Adrenal gland (tissue), 12 donors: ENCODE measurements around the gene IPO9. TPM values are rescaled to one million over a fixed set of nuclear protein-coding genes. Genes with fewer than 3 reads are reported as not detected.

Experiments used
- DNase-seq, 7 donors: peaks; one replicate each; pipeline ENCODE4 v3.0.0-alpha.2; 2019 to 2020
- H3K27ac ChIP-seq, 5 donors: fragments of 200-600 bp; sonication (generic) in 4 of 5; 1 replicate in 3 of 5; 2 replicates in 2 of 5; pipeline versions ENCODE4 v1.5.1 to v1.8.0; 2016 to 2020; ENCODE audit warnings: mild to moderate bottlenecking in 1 of 5
- H3K27me3 ChIP-seq: fragments of 200-600 bp; 2 replicates; pipeline ENCODE4 v1.8.0; 2021
- H3K36me3 ChIP-seq, 2 donors: fragments of 200-600 bp; replicated peaks in 1 of 2; 1 replicate in 1 of 2; 2 replicates in 1 of 2; pipeline versions ENCODE4 v1.5.1 to v1.8.0; 2018 to 2022
- H3K4me1 ChIP-seq, 2 donors: fragments of 200-600 bp; replicated peaks in 1 of 2; 1 replicate in 1 of 2; 2 replicates in 1 of 2; pipeline versions ENCODE4 v1.5.1 to v1.8.0; 2018 to 2021
- H3K4me3 ChIP-seq, 4 donors: fragments of 200-600 bp; sonication (generic) in 3 of 4; one replicate each; pipeline ENCODE4 v1.5.1; 2016 to 2018
- H3K9me3 ChIP-seq, 3 donors: fragments of 200-600 bp; sonication (generic) in 1 of 3; replicated peaks in 1 of 3; 1 replicate in 2 of 3; 2 replicates in 1 of 3; pipeline versions ENCODE4 v1.5.1 to v1.8.0; 2016 to 2021
- POLR2A ChIP-seq, 2 donors: fragments of 450-650 bp; IDR thresholded peaks; one replicate each; pipeline ENCODE4 v1.6.1; 2017; ENCODE audit warnings: antibody characterized with exemption in 2 of 2, mild to moderate bottlenecking in 2 of 2, moderate library complexity in 1 of 2
- WGBS, 4 donors: extraction: QIAGEN DNeasy Blood & Tissue Kit in 2 of 4; methylation state at CpG; one replicate each; pipeline versions ENCODE4 v1.1.5 to v1.1.7; 2013 to 2017; 5-methylcytosine and 5-hydroxymethylcytosine counted together
- intact Hi-C, 2 donors: fragments of 100-400 bp; cut with DNase I; formaldehyde crosslinking; loops; one replicate each; pipeline versions ENCODE4 v1.14.1 to v1.15.0; 2022 to 2023
- polyA plus RNA-seq, 3 donors: library from polyadenylated mRNA; stranded (reverse); fragments of 200-250 nt in 2 of 3; fragments of 350-450 nt in 1 of 3; fragmentation: Illumina TruSeq in 1 of 3; extraction: RNeasy Lipid Tissue Mini Kit (QIAGEN cat#74804) in 1 of 3; gene quantifications; one replicate each; pipeline ENCODE4 v1.2.3, GENCODE V29; 2013 to 2014
- total RNA-seq, 9 donors: library from RNA; depleted of rRNA in 4 of 9; stranded (reverse); fragments of >200 nt in 4 of 9; fragments of 120-200 nt in 1 of 9; fragmentation: NEBNext Ultra II Directional in 1 of 9; extraction: Animal tissue kit (Norgen Biotek cat#: 25700) in 1 of 9; gene quantifications; one replicate each; pipeline versions ENCODE4 v1.1.0 to v1.2.4, GENCODE V29; 2013 to 2023
- TF ChIP-seq, protein P1 (sequence below), 6 experiments: fragments of 450-650 bp in 4 of 6; fragments of 200-600 bp in 2 of 6; sonication (generic) in 1 of 6; IDR thresholded peaks; 1 replicate in 5 of 6; 2 replicates in 1 of 6; pipeline versions ENCODE4 v1.5.1 to v1.8.0; 2016 to 2021; ENCODE audit warnings: antibody characterized with exemption in 6 of 6, mild to moderate bottlenecking in 2 of 6, moderate library complexity in 1 of 6
- donor health status: healthy with polysubstance abuse.
- donor health status: Bipolar disorder and iron deficiency.
- donor health status: DM: yes; HTN: yes; CAD: no.
- donor health status: DM: no; HTN: no; CAD: no.
- donor health status: DM: no; HTN: no; CAD: no.
- donor health status: DM: yes; HTN: yes; CAD: no.

Gene IPO9
- total and polyA plus RNA-seq, 12 donors, result 13.6 to 45.2 (median 28.5) TPM

DNA sequence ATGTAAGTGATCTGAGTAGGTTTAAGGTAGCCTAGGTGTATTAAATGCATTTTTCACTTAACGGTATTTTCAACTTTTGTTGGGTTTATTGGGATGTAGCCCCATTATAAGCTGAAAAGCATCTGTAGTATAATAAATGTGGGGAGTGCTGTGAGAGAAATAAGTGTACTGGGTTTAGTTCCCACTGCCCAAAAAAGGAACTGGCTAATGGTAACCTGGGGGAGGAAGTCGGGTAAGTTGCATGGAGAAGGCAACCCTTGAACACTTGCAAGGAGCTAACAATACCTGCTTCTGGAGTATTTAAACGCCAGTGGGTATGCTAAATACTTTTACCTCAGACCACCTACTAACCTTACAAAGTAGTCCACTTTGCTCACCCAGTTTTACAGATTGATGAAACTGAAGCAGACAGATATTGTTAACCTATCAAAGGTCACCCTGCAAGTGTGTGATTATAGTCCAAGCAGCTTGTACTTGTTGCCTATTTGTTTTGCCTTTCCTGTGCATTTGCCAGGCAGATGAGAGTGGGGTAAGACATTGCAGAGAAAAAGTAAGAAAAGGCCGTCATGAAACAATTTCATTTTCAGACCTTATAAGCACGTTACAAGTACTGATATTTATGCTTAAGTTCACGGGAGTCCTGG is 52.1 kb downstream of the IPO9 start:
- Histone ChIP-seq H3K36me3 (no peaks in the 10 kb centered on the region), H3K9me3 (no peaks in the 10 kb centered on the region), H3K27ac (no peak overlapping the region), H3K4me3 (no peak overlapping the region), H3K4me1 (peaks cover 43 to 50% of the 10 kb centered on the region in 2 donors), H3K27me3 (no peaks in the 10 kb centered on the region)
- 70 to 82% (median 77%) methylated on average over 6 of the region's 6 CpGs for WGBS, 4 donors
- TF ChIP-seq, protein P1, sequence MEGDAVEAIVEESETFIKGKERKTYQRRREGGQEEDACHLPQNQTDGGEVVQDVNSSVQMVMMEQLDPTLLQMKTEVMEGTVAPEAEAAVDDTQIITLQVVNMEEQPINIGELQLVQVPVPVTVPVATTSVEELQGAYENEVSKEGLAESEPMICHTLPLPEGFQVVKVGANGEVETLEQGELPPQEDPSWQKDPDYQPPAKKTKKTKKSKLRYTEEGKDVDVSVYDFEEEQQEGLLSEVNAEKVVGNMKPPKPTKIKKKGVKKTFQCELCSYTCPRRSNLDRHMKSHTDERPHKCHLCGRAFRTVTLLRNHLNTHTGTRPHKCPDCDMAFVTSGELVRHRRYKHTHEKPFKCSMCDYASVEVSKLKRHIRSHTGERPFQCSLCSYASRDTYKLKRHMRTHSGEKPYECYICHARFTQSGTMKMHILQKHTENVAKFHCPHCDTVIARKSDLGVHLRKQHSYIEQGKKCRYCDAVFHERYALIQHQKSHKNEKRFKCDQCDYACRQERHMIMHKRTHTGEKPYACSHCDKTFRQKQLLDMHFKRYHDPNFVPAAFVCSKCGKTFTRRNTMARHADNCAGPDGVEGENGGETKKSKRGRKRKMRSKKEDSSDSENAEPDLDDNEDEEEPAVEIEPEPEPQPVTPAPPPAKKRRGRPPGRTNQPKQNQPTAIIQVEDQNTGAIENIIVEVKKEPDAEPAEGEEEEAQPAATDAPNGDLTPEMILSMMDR (IDR thresholded peaks at IDR 0.05), result no peak
- no peak for TF ChIP-seq POLR2A (IDR thresholded peaks at IDR 0.05)
- intact Hi-C loops, result no loop called here
- DNase-seq, result no peak

DNA sequence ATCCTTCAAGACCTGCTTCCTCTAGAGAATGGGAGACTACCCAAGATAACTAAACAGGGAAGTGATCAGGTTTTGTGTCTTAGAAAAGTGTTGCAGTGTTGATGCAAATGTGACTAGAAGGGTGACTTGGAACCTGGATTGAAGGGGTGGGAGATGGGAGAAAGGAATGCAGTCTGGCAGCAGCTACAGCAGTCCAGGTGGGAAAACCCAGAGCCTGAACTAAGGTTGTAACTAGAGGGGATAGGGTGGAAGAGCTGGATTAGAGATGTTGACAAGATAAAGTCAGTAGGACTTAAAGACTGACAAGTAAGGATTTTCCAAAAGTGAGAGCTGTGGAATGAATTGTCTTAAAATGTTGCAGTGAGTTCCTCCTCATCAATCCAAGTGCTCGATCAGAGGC is 52.7 kb downstream of the IPO9 start:
- Histone ChIP-seq H3K27me3 (no peaks in the 10 kb centered on the region), H3K4me3 (no peak overlapping the region), H3K9me3 (no peaks in the 10 kb centered on the region), H3K4me1 (peaks cover 43 to 55% of the 10 kb centered on the region in 2 donors), H3K27ac (no peak overlapping the region), H3K36me3 (no peaks in the 10 kb centered on the region)
- DNase-seq, result no peak
- 85 to 100% (median 95%) methylated on average over 1 of the region's 1 CpG for WGBS, 4 donors
- intact Hi-C loops, result no loop called here
- TF ChIP-seq POLR2A (IDR thresholded peaks at IDR 0.05), result no peak
- TF ChIP-seq, protein P1 (IDR thresholded peaks at IDR 0.05), result no peak

DNA sequence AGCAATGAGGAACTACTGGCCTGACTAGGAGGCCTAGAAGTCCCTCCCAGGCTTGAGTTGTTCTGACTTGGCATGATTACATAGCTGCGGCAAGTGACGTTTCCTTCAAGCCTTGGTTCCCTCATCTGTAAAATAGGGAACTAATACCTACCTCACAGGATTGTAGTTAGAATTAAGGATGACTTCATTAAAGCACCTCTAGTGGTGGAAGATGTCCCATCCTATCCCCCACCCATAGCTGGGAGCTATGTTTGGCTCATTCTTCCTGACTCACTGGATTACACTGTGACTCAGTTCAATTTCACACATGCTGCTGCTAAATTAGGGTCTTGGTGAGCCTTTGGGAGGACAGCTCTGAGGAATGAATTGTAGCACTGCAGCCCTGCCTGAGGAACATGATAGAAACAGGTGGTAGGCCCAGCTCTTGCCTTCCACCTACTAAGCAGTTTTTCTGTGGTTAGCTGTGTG is 53.7 kb downstream of the IPO9 start:
- H3K9me3 ChIP-seq, result no peaks in the 10 kb centered on the region
- WGBS, 4 donors, result 68 to 79% (median 75%) methylated on average over 2 of the region's 2 CpGs
- TF ChIP-seq, protein P1 (IDR thresholded peaks at IDR 0.05), result peak in 2 of 6 experiments; percentile 6 to 16
- TF ChIP-seq POLR2A (IDR thresholded peaks at IDR 0.05), result no peak
- H3K4me1 ChIP-seq, result peaks cover 43 to 65% of the 10 kb centered on the region in 2 donors
- intact Hi-C loops, result no loop called here
- no peaks in the 10 kb centered on the region for H3K36me3 ChIP-seq
- H3K4me3 ChIP-seq, result no peak overlapping the region
- no peak for DNase-seq
- no peaks in the 10 kb centered on the region for H3K27me3 ChIP-seq
- peak overlapping the region in 3 of 5 donors; percentile 71 to 78 (median 74) for H3K27ac ChIP-seq

DNA sequence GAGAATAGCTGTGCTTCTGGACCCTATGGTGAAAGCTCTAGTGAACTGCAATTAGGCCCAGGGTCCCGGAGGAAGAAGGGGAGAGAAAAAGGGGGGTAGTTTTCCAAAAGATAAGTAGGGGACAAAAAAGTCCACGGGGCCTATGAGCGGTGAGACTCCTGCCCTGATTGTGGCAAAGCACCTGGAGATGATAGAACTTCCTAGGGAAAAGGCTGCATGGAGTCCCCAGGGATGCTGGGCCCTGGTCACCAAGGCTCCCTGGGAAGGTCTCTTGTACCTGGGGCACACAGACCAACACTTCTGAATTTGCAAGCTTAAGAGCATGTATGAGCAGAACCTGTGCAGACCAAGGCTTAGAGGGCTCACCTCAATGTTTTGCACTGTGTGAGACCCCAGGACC is 54.3 kb downstream of the IPO9 start:
- no peak overlapping the region for H3K4me3 ChIP-seq
- H3K4me1 ChIP-seq, result peaks cover 45 to 66% of the 10 kb centered on the region in 2 donors
- intact Hi-C loops, result no loop called here
- peak overlapping the region in 4 of 5 donors; percentile 64 to 78 (median 72) for H3K27ac ChIP-seq
- DNase-seq, result no peak
- H3K36me3 ChIP-seq, result no peaks in the 10 kb centered on the region
- TF ChIP-seq POLR2A (IDR thresholded peaks at IDR 0.05), result no peak
- TF ChIP-seq, protein P1 (IDR thresholded peaks at IDR 0.05), result no peak
- H3K9me3 ChIP-seq, result no peaks in the 10 kb centered on the region
- H3K27me3 ChIP-seq, result no peaks in the 10 kb centered on the region
- 60 to 77% (median 71%) methylated on average over 3 of the region's 3 CpGs for WGBS, 4 donors
